ENCODE measurements around the gene FAM161B.

GRCh38 chr14:73958591-73958990, 8.7 kb upstream of the FAM161B start:
- TF ChIP-seq POLR2AphosphoS5 (IDR thresholded peaks at IDR 0.05; ENCODE audit: borderline replicate concordance, low read depth, low read length) (no peak), EZH2 (IDR thresholded peaks at IDR 0.05) (no peak), FOXP2 (optimal IDR thresholded peaks at IDR 0.05; ENCODE audit: control extremely low read depth, extremely low read length, insufficient read depth) (no peak)

Data from SK-N-MC (cell line).